Measurements from ENCODE around the gene SLC16A13. TPM values are rescaled to one million over a fixed set of nuclear protein-coding genes. Genes with fewer than 3 reads are reported as not detected.
"Not testable (repeated sequence)": the region's sequence is repeated elsewhere in the genome, so short reads cannot be mapped to it uniquely, and the experiment has no call there.

Gene SLC16A13, protein sequence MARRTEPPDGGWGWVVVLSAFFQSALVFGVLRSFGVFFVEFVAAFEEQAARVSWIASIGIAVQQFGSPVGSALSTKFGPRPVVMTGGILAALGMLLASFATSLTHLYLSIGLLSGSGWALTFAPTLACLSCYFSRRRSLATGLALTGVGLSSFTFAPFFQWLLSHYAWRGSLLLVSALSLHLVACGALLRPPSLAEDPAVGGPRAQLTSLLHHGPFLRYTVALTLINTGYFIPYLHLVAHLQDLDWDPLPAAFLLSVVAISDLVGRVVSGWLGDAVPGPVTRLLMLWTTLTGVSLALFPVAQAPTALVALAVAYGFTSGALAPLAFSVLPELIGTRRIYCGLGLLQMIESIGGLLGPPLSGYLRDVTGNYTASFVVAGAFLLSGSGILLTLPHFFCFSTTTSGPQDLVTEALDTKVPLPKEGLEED
- total RNA-seq = 0.82 TPM

DNA sequence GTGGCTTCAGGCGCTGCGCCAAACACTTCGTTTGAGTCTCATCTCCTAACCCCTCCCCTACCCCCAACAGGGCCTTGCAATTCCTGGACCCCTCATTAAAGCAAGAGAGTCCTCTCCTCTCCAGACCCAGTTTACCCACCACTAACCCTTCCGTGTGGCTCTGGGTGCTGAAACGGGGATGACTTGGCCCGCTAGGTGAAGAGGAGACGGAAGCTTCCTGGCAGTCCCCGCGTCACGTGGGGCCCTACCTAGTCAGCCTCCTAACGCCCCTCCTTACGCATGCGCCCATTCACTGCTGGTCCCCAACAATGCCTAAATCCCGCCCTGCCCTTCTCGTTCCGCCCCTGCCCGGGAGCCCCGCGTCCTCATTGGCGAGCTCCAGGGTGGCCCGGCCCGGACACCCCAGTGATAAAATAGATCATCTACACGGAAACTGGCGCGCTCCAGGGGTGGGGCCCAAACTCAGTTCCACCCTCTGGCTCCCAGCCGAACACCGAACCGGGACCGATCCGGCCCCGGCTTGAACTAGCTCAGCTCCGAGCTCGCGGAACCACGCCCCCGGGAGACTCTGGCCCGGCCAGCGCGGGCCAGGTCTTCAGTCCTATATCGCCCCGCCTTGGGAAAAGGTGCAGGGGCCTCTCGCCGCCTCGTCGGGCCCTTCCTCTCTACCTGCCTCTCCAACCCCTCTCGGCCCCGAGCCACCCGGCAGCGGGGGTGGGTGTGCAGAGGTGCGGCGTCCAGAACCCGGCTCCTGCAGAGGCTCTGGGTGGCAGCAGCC is at the start of gene SLC16A13:
SLC16A13 (plus strand) TSS at position 425 of the 778 bp plus-strand sequence. CDS start 368 bp downstream, outside the sequence.
- DNase-seq (ENCODE audit: low spot score in 2 of 2) (peak; percentile 82 to 97), FAIRE-seq (no peak)

GRCh38 chr17:6986676-6987075 is 49.1 kb upstream of the SLC16A13 start:
- DNase-seq (ENCODE audit: low spot score in 2 of 2) (no peak), FAIRE-seq (no peak)

- DNase-seq (ENCODE audit: low spot score in 2 of 2) (no peak), FAIRE-seq (no peak)
Observed at GRCh38 chr17:6989779-6990178, 46.0 kb upstream of the SLC16A13 start.

DNA sequence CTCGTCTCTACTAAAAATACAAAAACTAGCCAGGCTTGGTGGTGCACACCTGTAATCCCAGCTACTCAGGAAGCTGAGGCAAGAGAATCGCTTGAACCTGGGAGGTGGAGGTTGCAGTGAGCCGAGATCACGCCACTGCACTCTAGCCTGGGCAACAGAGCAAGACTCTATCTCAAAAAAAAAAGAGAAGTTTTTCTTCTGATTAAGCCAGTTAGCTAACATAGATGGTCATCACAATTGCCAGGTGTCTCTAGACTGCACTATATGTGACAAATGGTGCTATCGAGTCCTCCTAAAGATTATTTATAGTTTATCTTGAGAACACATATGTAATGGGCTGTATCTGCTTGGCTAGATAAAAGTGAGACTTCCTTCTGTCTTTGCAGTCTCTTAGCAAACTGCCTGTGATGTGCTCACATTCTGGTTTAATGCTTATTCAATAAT is 42.2 kb upstream of the SLC16A13 start:
- not testable (repeated sequence) for DNase-seq (ENCODE audit: low spot score in 2 of 2); FAIRE-seq

- FAIRE-seq = no peak
- DNase-seq (ENCODE audit: low spot score in 2 of 2) = no peak
Observed at GRCh38 chr17:6994118-6994598, 41.7 kb upstream of the SLC16A13 start.

DNA sequence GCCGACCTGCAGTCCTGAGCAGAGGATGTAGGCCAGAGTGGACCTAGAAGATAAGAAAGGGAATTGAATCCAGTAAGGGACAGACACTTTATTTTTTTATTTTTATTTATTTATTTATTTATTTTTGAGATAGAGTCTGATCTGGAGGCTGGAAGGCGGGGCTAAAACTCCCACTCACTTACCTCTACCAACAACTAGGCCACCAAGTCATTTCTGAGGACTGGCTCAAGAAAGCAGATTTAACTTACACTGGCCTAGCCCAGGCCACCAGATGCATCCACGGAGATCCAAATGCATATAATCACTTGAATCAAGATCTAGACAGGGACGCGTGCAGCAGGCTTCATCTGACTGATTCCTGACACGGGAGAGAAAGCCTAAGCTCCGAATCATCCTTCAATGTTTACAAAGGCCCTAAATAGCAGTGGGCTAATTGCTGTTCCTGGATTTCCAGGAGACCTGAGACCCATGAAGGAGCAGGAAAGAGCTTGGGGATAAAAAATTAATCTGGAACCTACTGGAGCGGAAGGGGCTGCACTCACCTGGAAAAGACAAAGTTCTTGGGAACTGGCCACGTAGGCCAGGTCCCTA is 41.1 kb upstream of the SLC16A13 start:
- DNase-seq (ENCODE audit: low spot score in 2 of 2) (no peak), FAIRE-seq (no peak)

GRCh38 chr17:6995500-6996255 is 40.1 kb upstream of the SLC16A13 start, which contains the start of gene ALOX12:
TSS of gene ALOX12 (plus strand) at chr17:6996049. CDS start at chr17:6996118, 69 bp downstream.
- no peak for DNase-seq (ENCODE audit: low spot score in 2 of 2)
- no peak for FAIRE-seq

- DNase-seq (ENCODE audit: low spot score in 2 of 2) (no peak), FAIRE-seq (no peak)
Observed at GRCh38 chr17:6996256-6997011, 39.4 kb upstream of the SLC16A13 start.

- no peak for DNase-seq (ENCODE audit: low spot score in 2 of 2)
- FAIRE-seq = no peak
Observed at GRCh38 chr17:6997171-6997570, 38.6 kb upstream of the SLC16A13 start.

DNA sequence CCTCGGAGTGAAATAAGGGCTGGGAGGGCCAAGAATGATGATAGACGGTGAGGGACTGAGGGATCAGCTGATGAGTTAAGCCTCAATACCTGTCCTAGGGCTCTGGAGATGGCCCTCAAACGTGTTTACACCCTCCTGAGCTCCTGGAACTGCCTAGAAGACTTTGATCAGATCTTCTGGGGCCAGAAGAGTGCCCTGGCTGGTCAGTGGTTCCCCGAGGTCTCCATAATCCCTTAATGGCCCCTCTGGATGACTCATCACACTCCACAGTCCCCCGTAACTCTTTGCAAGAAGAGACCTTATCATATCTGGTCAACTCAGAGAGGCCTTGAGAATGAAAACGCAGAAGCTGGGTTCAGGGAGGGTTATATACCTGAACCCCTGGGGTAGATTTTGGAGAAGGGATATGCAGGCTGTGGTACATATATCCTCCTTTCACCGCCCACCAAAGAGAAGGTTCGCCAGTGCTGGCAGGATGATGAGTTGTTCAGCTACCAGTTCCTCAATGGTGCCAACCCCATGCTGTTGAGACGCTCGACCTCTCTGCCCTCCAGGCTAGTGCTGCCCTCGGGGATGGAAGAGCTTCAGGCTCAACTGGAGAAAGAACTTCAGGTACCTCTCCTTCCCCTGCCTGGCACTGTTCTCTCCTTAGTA is 36.8 kb upstream of the SLC16A13 start:
- DNase-seq (ENCODE audit: low spot score in 2 of 2) = no peak

DNA sequence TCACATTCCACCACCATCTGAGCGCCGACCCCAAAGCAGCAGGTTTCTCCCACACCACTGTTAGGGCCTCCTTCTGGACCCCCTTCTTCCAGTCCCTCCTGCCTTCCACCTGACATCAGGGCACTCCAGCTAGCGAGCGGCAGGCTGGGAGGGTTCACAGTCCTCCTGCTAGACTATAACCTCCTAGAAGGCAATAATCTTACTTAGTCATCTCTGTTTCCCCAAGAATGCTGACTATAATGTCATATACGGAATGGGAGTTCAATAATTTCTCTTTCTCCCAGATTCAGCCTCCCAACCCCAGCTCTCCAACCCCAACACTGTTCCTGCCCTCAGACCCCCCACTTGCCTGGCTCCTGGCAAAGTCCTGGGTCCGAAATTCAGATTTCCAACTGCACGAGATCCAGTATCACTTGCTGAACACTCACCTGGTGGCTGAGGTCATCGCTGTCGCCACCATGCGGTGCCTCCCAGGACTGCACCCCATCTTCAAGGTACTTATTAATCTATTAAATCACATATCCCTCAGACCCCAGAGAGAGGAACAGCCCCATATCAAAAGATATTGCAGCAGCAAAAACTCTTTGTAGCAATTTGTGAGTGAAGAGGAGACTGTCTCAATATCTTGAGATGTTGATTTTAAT is 34.4 kb upstream of the SLC16A13 start:
- FAIRE-seq = no peak
- DNase-seq (ENCODE audit: low spot score in 2 of 2) = no peak

More for the DNA sequence above, 36.8 kb upstream of the SLC16A13 start:
- FAIRE-seq = no peak

DNA sequence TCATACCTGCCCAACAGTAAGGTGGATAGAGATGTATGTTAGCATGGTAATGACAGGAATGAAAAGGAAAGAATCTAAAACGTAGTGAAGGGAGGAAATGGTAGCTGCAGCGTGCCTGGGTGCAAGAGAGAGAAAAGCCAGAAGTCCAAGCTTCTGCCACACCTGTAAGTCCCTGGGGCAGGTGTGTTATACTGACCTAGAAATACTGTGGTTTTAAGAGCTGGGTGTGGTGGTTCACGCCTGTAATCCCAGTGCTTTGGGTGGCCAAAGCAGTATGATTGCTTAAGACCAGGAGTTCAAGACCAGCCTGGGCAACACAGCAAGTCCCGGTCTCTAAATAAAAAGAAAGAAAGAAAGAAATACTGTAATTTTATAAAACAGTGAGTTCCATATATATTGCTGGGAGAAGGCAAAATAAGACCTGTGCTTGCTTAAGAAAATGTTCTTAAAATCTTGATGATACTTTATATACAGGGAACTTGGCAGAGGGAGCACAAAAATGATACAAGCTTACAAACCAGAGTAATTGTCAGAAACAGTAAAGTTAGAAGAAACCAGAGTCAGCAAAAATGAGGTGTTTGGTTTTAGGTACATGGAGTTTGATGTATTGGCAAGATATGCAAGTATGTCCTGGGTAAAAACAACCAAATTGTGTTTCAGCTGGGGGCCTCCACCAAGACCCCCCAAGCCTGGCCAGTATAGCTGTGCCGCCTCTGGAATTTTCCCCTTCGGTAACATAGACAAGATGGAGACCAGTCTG is 33.3 kb upstream of the SLC16A13 start:
- no peak for DNase-seq (ENCODE audit: low spot score in 2 of 2)
- no peak for FAIRE-seq

GRCh38 chr17:7003745-7004144 is 32.1 kb upstream of the SLC16A13 start:
- no peak for DNase-seq (ENCODE audit: low spot score in 2 of 2)
- no peak for FAIRE-seq

GRCh38 chr17:7004398-7005253 is 31.2 kb upstream of the SLC16A13 start:
- no peak for FAIRE-seq
- DNase-seq (ENCODE audit: low spot score in 2 of 2) = peak in 1 of 2 donors; percentile 73

DNA sequence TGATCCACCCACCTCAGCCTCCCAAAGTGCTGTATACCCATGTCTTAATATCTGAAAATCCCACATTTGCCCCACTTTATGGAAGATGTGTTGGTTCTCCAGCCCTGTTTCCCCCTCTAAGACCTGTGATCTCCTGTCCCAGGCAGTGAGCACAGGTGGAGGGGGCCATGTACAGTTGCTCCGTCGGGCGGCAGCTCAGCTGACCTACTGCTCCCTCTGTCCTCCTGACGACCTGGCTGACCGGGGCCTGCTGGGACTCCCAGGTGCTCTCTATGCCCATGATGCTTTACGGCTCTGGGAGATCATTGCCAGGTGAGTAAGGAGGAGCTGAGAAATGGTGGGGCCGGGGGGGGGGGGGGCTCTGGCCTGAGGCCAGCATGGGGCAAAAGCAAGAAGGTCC is 30.1 kb upstream of the SLC16A13 start:
- FAIRE-seq = no peak
- no peak for DNase-seq (ENCODE audit: low spot score in 2 of 2)

DNA sequence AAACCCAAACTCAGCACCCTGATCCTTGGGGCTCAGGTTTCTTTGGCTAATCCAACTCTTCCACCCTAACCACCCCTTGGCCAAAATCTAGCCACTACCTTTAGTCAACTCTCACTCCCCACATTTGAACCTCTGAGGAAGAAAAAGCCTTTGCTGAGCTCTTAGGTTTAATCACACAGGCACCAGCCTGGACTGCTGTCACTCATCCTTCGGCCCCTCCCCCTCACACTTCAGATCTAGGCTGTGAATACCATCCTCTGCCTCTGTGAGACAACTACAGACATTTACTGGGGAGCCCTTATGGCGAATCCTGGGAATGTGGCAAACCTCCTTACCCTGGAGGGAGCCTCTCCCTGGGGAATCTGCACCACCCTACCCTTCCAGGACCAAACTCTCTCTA is 28.7 kb upstream of the SLC16A13 start:
- FAIRE-seq (no peak), DNase-seq (ENCODE audit: low spot score in 2 of 2) (no peak)

- FAIRE-seq (no peak), DNase-seq (ENCODE audit: low spot score in 2 of 2) (no peak)
Observed at GRCh38 chr17:7010523-7010922, 25.3 kb upstream of the SLC16A13 start.
